ENCODE measurements around the gene MKI67.
"Not testable (repeated sequence)": the region's sequence is repeated elsewhere in the genome, so short reads cannot be mapped to it uniquely, and the experiment has no call there.

Gene MKI67

DNA sequence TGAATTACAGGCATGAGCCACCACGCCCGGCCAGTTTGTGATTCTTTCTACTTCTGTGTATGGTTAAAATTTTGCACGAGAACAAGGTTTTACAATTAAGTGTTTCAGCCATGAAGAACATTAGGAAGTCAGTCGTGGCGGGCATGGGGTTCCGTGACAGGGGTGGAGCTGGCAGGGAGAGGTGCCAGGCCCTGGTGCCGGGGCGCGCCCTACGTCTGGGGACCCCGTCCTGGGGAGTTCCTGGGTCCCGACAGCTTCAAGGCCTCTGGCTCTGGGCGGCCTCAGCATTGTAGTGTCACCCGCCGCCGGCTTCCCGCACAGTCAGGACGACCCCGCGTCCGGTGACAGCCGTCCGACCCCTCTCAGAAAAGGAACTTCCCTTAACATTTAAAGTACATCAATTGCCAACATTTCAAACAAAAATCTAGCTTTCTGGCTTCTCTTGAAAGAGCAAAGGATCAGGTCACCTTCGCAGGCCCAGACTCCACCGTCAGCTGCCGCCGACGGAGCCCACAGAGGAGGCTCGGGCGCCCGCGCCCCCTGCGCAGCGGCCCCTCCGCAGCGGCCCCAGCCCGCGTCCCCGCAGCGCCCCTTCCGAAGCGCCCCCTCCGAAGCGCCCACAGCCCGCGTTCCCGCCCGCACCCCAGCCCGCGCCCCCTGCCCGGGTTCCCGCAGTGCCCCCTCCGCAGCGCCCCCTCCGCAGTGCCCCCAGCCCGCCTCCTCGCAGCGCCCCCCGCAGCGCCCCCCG is 23.2 kb upstream of the MKI67 start:
- peak; percentile 10 for DNase-seq

DNA sequence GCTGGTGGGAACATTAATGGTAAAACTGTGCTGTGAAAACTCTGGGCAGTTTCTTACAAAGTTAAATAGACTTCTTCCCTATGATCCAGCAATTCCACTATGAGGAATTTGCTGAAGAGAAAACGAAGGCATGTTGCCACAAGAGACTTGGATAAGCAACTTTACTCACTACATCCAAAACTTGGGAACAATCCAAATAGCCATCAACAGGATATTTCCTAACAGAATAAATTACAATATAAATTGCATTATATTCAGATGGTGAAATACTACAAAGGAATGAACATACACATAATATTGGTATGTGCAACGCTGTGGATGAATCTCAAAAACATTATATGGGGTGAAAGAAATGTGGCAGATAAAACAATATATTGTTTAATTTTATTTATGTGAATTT is 21.4 kb upstream of the MKI67 start:
- DNase-seq = no peak

DNA sequence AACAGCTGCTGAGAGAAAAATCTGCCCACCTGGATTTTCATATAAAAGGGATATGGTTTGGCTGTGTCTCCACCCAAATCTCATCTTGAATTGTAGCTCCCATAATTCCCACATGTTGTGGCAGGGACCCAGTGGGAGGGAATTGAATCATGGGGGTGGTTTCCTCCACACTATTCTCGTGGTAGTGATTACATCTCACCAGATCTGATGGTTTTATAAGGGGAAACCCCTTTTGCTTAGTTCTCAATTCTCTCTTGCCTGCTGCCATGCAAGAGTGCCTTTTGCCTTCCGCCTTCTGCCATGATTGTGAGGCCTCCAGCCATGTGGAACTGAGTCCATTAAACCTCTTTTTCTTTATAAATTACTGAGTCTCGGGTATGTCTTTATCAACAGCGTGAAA is 20.8 kb upstream of the MKI67 start:
- DNase-seq = no peak

DNA sequence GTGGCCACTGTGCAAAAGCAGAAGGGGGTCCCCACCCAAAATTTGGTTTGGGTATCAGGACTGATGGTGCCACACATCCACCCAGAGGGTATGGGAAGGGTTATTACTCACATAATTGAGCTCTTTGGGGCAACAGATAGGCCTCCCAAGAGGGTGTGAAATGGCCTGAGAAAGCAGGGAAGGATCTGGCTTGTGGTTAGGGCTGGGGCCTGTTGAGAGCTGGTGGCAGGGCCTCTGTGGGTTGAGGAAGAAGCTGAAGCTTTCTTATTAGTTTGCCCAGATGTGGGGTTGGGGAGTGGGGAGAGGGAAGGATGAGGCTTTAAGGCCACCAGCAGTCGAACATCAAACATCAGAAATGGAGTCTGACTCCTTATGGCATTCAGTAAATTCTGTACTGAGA is 18.3 kb upstream of the MKI67 start:
- DNase-seq = no peak

DNA sequence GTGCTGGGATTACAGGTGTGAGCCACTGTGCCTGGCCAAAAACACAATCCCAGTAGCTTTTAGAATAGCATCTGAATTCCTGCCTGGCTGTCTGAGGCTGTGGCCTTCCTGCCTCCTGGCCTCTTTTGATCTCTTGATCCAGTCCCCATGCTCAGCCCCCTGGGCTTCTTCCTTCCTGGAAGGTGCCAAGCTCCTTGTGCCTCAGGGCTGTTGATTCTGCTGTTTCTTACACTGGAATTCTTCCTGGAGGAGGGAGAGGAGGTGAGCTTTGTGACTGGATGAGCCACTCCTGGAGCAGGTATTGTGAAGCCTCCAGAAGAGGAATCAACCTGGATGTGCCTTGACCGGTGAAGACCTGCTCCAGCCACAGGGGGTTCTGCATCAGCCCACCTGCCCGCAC is 17.3 kb upstream of the MKI67 start:
- DNase-seq = no peak

DNA sequence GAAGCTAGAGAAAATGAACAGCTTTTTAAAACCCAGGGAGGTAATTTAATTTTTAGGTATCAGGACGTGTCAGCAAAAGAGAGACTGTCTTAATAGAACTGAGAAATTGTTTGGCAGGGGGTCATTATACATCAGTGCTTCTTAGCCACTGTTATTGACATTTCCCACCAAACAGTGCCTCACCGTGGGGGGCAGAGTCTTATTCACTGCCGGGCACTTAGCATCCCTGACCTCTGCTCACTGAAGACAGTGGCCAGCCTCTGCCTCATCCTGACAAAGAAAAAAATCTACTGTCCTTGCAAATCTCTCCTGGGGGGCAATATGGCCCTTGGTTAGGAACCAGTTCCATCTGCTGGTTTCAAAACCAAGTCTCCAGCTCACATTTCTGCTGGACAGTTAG is 14.2 kb upstream of the MKI67 start:
- DNase-seq = no peak

DNA sequence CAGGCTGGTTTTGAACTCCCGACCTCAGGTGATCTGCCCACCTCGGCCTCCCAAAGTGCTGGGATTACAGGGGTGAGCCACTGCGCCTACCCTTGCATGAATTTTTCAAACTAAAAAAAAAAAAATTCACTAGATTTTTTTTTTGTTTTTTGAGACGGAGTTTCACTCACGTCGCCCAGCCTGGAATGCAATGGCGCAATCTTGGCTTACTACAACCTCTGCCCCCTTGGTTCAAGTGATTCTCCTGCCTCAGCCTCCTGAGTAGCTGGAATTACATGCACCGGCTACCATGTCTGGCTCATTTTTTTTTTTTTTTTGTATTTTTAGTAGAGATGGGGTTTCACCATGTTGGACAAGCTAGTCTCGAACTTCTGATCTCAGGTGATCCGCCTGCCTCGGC is 12.2 kb upstream of the MKI67 start:
- not testable (repeated sequence) for DNase-seq

DNA sequence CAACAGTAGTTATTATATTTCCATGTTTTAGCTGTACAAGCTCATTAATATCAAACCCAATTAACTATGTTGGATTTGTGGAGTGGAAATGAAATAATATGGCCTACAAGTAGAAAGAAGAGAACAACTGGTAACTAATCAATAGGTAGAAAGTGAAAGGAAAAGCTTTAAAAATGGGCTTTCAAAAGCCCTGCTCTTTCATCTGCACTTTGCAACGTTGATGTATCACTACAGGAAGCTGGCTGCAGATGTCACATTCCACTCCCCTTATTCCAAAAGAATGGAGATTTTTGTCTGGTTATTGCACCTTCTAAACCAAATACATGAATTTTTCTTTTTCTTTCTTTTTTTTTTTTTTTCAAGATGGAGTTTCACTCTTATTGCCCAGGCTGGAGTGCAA is 11.7 kb upstream of the MKI67 start:
- DNase-seq = no peak

DNA sequence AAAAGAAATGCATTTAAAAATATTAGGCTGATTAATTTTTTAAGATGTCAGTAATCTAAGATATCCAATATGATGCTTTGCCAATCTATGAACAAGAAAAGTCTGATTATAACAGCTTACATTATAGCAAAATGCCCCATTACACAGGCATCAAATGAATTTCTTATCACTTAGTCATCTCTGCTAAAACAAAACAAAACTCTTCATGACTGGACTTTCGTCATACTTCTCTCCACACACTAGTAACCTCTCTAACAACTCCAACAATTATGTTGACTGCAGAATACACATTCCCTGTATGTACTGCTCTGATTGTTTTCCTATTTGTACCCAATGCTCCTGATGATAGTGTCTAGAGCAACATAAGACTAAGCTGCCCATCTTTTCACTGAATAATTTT is 3.8 kb upstream of the MKI67 start:
- no peak for DNase-seq

DNA sequence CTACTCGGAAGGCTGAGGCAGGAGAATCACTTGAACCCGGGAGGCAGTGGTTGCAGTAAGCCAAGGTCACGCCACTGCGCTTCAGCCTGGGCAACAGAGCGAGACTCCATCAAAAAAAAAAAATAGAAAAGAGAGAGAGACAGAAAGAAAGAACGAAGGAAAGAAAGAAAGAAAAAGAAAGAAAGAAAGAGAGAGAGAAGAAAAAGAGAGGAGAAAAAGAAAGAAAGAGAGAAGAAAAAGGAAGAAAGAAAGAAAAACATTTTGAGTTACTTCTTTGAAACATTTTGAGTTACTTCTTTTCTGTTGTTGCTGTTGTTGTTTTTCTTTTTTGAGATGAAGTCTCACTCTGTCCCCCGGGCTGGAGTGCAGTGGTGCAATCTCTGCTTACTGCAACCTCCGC is 2.4 kb upstream of the MKI67 start:
- DNase-seq = no peak

DNA sequence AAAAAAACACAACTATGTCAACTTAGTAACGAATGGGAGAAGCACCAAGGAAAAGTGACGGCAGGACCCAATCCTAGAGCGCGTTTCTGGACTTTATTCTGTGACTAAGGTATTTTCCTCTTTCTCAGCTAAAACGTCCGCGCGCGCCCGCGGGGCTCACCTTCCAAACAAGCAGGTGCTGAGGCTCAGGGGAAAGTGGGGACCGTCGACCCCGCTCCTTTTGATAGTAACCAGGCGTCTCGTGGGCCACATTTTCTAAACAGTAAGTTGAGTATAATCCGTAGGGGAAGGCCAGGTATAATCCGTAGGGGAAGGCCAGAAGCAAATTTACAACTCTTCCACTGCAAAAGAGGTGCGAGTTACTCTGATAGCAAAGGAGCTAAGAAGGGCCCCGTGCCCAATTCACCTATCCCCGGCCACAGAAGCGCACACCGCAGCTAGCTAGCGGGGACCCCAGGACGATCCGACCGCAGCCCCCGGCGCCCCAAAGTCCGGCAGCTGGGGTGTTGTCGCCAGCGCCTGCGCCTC is 743 bp downstream of the MKI67 start:
- no peak for DNase-seq

DNA sequence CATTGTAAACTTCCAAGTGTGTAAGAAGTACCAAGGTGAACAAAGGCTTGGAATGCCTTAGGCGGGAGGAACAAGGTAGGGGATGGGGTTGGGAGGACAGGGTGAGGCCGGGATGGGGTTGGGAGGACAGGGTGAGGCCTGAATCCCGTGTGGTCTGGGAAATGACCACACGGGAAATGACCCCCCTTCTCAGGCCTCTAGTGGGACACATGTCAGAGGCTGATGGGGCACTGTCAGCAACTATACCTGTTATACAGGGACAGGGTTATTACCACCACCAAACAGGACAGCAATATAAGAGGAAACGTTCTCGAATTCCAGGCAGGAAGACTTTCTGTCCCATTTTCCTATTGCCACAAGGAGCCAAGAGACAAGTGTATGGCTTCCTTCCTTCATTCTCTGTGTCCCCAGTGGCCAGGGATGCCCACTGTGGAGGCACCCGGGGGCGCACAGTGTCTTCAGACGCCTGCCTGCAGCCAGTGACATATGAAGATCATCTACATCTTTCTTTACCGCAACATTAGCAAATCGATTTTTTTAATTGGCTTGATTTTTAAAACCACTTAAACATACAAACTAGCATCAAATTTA is 1.3 kb downstream of the MKI67 start:
- no peak for DNase-seq

DNA sequence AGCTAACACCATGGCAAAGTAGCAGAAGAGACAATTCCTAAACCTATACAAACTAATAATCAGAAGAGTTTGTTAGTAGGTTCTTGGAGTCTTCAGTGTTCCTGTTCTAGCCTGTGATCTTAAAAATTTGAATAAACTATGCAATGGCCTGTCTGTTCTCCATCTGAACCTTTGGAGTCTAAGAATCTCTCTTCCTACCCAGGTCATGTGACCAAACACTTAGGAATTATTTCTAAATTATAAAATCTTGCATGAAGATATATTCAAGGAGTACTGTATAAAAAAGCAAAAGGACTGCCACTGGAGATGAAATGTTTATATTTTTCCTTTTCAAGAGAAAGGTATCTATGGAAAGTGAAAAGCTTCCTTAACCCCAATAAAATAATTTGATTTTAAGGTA is 2.4 kb downstream of the MKI67 start:
- no peak for DNase-seq

DNA sequence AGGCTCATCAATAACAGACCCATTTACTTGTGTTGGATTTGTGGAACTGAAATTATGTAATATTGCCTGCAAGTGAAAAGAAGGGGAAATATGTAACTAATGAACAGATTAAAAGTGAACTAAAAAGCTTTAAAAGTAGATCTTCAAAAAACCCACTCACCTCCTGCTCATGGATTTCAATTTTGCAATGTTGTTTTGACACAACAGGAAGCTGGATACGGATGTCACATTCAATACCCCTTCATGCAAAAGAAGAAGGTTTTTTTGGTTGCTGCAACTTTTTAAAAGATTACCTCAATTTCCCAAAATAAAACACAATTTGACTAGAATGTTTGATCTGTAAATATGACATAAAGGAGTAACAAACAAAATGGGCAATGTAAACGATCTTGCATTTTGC is 3.3 kb downstream of the MKI67 start:
- no peak for DNase-seq

DNA sequence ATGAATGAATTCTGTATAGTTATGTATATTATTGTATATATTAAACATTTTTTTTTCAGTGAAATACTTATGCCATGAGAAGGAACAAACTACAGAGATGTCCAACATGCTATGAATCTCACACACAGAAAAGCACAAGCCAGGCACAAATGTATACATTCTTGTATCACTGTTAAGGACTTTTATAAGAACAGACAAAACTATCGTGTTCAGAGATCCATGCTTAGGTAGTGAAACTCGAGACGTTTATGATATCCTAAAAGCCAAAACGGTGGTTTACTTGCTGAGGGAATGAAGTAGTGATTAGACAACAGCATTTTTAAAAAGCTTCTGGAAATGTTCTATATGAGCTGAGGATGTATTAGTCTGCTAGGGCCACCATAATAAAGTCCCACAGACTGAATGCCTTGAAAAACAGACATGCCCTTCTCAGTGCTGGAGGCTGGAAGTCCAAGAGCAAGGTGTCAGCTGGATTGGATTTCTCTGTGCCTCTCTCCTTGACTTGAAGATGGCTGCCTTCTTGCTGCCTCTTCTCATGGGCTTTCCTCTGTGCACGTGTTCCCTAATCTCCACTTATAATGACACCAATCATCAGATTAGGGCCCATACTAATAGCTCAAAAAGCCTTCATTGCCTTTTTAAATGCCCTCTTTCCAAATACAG is 4.3 kb downstream of the MKI67 start:
- DNase-seq = no peak

DNA sequence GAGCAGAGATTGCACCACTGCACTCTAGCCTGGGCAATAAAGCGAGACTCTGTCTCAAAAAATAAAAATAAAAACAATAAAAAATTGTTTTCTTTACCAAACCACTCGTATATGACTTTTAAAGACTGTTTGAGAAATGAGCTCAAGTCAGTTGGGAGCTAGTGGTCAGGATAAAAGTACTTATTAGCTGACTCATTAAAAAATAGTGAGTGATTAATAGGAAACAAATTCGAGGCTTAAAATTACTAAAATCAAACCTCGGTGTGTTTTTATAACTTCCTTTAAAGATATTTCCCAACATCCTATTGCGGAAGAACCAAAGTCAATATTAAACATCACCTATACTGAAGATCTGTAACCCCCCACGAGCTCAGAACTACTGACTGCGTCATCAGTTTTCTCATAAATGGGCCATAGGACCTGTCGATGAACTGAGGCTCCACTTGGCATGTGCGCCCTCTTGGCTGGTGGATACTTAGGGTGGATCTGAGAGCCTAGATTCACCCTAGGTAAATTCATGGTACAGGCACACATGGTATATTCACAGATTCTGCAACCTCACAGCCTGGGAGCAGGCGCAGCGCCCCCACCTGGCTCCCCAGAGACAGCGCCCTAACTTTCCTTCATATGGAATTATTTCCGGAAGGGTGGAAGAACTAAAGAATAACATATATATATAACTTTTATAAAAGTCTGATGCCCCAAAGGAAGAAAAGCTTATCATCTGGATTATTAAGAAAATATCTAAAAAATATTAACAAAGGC is 9.2 kb downstream of the MKI67 start:
- no peak for DNase-seq

DNA sequence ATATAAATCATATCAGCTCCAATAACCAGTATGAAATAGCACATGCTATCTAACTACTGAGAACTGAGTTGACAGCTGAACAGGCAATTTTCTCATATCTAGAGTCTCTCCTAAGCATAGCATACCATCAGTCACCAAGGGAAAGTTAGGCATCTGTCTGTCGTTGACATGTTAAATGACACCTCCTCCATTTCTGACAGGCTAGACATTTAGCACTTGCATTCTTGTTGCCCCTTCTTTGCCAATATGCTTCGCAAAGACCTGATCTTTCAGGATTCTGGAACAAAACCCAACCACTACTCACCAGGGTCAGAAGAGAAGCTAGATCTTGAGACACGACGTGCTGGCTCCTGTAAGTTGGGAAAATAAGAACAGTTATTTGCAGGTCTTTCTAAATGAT is 10.0 kb downstream of the MKI67 start:
- no peak for DNase-seq

DNA sequence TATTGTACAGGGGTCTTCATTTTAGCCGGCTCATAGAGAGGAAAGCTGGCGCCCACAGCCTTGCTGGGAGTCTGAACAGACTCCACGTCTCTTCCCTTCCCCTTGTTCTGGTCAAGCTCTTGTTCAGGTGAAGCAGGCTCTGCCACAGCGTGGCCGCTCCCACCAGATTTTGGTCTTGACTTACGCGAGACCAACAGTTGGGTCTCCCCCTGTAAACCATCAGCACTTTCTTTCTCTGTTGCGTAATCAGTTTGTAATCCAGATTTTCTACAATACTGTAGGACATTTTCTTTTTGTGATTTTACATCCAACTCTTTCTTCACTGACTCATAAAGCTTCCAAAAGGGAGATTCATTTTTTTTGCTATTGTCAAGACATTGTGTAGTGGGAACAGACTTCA is 10.9 kb downstream of the MKI67 start:
- no peak for DNase-seq

DNA sequence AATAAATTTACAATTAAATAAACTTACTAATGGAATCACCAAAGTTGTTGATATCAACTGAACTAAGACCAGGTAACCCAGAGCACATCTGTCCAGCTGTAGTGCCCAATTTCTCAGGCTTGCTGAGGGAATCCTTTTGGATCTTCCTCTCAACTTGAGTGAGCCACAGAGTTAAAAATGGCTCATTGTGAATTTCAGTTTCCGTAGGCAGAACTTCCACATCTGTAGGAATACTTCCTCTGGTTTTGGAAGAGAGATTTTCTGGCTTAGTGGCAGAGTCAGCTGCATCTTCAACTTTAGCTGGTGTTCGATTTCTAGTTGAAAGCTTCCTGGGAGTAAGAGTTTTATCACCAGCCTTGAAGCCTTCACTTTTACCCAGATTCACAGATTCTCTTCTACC is 11.3 kb downstream of the MKI67 start:
- DNase-seq = no peak

DNA sequence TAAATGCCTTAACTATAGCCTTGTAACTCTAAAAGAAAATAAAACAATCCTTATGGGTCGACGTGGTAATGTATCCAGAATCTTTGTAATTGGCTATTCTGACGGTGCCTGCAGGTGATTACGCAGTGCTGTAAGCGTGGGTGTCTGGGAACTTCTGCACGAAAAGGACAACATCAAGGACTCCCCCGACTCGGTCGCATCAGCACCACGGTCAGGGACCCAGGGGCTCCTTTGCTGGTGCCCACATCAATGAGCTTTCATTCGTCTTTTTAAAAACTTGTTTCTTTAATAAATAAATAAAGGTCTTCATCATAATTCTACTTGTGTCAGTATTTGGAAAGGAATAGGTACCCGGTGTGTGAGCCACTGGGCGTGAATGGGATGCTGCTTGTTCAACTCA is 13.2 kb downstream of the MKI67 start:
- no peak for DNase-seq

DNA sequence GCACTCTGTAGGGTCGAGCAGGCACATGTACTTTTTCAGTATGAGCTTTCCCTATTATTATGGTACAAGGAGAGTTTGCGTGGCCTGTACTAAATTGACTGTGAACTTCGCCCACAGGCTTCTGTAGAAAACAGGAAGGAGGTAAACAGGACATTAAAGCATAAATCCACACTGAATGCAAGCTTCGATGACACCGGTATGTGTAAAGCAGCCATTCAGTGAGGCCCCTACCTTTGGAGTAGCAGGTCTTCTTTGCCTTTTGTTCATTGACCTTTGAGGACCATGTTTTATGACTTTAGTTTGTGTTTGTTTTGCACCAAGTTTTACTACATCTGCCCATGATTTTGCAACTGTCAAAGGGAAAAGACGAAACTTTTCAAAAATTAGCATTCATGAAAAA is 14.5 kb downstream of the MKI67 start:
- DNase-seq = no peak

DNA sequence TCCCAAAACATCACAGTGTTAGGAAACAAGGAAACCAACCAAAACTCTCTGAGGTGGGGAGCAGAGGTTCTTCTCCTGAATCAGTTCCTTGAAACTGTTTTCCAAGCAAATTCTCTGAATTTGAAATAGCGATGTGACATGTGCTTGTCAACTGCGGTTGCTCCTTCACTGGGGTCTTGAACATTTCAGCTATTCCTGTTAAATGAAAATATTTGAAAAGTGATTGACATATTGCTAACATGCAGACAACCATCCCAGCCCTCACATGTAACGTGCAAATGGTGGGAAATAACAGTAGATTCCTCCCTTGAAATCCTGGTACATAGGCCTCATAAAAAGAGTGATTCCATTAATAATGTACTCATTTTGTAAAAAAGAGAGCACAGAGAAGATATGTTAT is 15.9 kb downstream of the MKI67 start:
- no peak for DNase-seq

DNA sequence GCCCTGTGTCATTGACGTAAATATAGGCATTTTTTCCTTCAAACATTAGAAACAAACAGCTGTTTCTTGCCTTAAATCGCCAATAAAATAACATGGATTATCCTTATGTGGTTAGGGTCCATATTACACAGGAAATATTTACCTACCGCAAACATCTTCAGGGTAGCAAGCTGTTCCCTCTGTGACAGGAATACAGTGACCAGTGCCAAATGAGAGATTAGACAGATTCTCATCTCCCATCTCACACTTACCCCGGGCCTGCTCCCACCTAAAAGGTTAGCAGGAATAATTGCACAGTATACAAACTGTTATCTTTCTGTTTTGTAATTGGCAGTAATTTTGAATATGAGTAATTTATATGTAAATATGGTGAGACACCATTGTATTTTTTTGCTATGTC is 16.5 kb downstream of the MKI67 start:
- DNase-seq = no peak
